ENCODE data around the gene DHX30.
"Not testable (repeated sequence)": the region's sequence is repeated elsewhere in the genome, so short reads cannot be mapped to it uniquely, and the experiment has no call there.

Gene DHX30

DNA sequence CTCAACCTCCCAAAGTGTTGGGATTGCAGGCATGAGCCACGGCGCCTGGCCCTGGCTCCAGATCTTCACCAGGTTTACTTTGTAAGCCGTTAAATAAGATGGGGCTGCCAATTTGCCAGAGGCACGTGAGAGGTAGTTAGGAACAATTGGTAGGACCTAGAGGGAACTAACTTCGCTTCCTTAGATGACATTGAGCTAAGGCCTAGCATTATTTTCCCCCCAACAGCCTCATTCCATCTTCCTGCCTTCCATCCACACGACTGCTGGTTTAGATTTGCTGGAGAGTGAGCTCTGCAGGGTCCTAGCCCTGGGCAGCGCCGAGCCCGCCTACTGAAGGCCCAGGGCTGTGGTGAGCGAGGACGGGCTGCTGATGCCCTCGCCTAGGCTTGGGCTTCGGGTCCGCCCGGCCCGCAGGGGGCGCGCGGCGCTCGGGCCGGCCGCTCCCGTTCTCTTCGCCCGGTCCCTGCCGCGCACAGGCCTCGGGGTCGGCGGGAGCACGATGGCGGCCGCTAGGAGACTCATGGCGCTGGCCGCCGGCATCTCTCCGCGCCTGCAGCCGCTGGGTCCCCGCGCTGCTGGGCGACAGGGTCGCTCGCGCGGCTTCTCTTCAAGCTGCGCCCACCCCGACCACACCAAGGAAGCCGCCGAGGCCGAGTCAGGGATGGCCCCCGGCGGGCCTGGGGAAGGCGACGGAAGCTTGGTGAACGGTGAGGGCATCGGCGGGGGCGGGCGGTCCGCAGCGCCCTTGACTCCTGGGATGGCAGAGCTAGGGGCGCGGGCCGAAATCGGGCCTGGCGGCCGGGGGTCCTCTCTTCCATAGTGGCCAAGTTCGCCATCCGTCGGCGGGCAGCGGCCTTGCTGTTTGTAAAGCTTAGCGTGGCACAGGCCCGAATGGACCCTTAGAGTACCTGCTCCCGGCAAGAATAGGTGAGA is 21.9 kb downstream of the DHX30 start:
- Histone ChIP-seq H3K9ac (ENCODE audit: low read depth, low read length) (peak overlapping the region; percentile 88), H3K27me3 (ENCODE audit: control insufficient read depth, insufficient read depth, low read length) (no peaks in the 10 kb centered on the region), H3K36me3 (ENCODE audit: control insufficient read depth, insufficient read depth, low read length) (peaks cover 17% of the 10 kb centered on the region), H3K4me3 (ENCODE audit: low read depth, low read length) (peak overlapping the region; percentile 89), H3K9me3 (ENCODE audit: control insufficient read depth, insufficient read depth, low read length) (no peaks in the 10 kb centered on the region), H3K4me1 (ENCODE audit: control insufficient read depth, insufficient read depth, low read length) (peaks cover 5% of the 10 kb centered on the region)

DNA sequence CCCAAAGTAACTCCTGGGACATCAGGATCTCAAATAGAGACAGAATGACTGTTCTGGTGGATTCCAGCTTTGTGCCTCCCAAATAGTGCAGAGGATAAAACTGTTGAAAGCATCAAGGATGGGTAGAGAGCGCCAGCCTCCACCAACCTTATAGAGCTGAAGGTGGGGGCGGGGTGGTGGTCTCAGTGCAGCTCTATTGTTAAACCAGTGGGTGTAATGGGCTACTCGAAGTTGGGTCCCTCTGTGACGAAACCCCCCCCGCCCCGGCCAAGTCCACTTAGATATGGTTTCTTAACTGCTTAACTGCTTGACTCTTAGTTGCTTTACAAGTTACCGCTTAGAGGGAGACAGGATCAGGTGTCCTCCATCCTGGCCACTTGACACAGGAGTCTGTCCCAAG is 22.7 kb downstream of the DHX30 start:
- Histone ChIP-seq H3K9ac (ENCODE audit: low read depth, low read length) (peak overlapping the region; percentile 88), H3K27me3 (ENCODE audit: control insufficient read depth, insufficient read depth, low read length) (no peaks in the 10 kb centered on the region), H3K36me3 (ENCODE audit: control insufficient read depth, insufficient read depth, low read length) (peaks cover 22% of the 10 kb centered on the region)

GRCh38 chr3:47829482-47829881 is 26.5 kb downstream of the DHX30 start:
- not testable (repeated sequence) for H3K4me1 ChIP-seq (ENCODE audit: control insufficient read depth, insufficient read depth, low read length)
- H3K36me3 ChIP-seq (ENCODE audit: control insufficient read depth, insufficient read depth, low read length), result peaks cover 48% of the 10 kb centered on the region

More for the DNA sequence above, 22.7 kb downstream of the DHX30 start:
- H3K9me3 ChIP-seq (ENCODE audit: control insufficient read depth, insufficient read depth, low read length), result no peaks in the 10 kb centered on the region
- H3K4me3 ChIP-seq (ENCODE audit: low read depth, low read length), result peak overlapping the region; percentile 89
- peaks cover 5% of the 10 kb centered on the region for H3K4me1 ChIP-seq (ENCODE audit: control insufficient read depth, insufficient read depth, low read length)

DNA sequence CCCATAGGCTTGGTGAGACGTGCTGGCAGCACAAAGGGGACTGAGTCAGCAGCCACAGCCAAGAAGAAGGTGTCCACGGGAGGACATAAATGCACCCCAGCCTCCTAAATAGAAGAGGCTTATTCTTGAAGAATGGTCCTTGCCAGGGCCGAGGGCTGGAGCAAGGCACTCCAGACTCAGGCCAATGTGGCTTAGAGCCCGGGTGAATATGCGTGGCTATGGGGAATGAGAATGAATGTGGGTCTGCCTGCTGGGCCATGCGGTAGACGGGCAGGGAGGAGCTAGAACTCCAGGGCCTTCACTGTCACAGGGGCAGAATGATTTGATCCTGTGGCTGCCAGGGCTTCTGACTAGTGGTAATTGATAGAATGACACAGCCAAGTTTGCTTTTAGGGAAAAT is 34.0 kb downstream of the DHX30 start:
- Histone ChIP-seq H3K36me3 (ENCODE audit: control insufficient read depth, insufficient read depth, low read length) (peaks cover 60% of the 10 kb centered on the region), H3K4me3 (ENCODE audit: low read depth, low read length) (no peak overlapping the region), H3K27me3 (ENCODE audit: control insufficient read depth, insufficient read depth, low read length) (no peaks in the 10 kb centered on the region)

More at GRCh38 chr3:47829482-47829881, 26.5 kb downstream of the DHX30 start:
- H3K9me3 ChIP-seq (ENCODE audit: control insufficient read depth, insufficient read depth, low read length); H3K9ac ChIP-seq (ENCODE audit: low read depth, low read length); H3K4me3 ChIP-seq (ENCODE audit: low read depth, low read length); H3K27me3 ChIP-seq (ENCODE audit: control insufficient read depth, insufficient read depth, low read length): not testable (repeated sequence)

DNA sequence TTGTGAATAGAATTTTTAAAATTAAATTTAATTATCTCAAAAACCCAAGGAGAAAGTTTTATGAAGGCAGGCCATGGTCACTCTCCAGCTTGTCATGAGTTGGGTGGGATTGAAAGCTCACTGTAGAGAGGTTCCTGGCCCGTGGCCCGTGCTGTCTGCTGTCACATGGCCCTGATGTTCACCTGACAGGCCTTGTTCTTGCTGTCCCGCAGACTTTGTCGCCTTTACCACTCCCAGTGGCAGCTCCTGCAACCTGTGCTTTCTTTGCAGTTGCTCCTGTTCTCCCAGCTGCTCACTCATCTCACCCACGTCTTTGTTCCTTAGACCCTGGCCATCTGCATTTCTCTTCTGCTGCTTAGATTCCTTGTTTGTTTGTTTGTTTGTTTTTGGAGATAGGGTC is 35.6 kb downstream of the DHX30 start:
- Histone ChIP-seq H3K9ac (ENCODE audit: low read depth, low read length) (no peak overlapping the region), H3K4me1 (ENCODE audit: control insufficient read depth, insufficient read depth, low read length) (peaks cover 25% of the 10 kb centered on the region), H3K27me3 (ENCODE audit: control insufficient read depth, insufficient read depth, low read length) (no peaks in the 10 kb centered on the region), H3K4me3 (ENCODE audit: low read depth, low read length) (no peak overlapping the region), H3K36me3 (ENCODE audit: control insufficient read depth, insufficient read depth, low read length) (peaks cover 61% of the 10 kb centered on the region), H3K9me3 (ENCODE audit: control insufficient read depth, insufficient read depth, low read length) (no peaks in the 10 kb centered on the region)

More for the DNA sequence above, 34.0 kb downstream of the DHX30 start:
- Histone ChIP-seq H3K9me3 (ENCODE audit: control insufficient read depth, insufficient read depth, low read length) (no peaks in the 10 kb centered on the region), H3K9ac (ENCODE audit: low read depth, low read length) (no peak overlapping the region), H3K4me1 (ENCODE audit: control insufficient read depth, insufficient read depth, low read length) (peaks cover 16% of the 10 kb centered on the region)

- H3K4me1 ChIP-seq (ENCODE audit: control insufficient read depth, insufficient read depth, low read length), result peaks cover 25% of the 10 kb centered on the region
- peak overlapping the region; percentile 12 for H3K9ac ChIP-seq (ENCODE audit: low read depth, low read length)
- no peaks in the 10 kb centered on the region for H3K27me3 ChIP-seq (ENCODE audit: control insufficient read depth, insufficient read depth, low read length)
- H3K9me3 ChIP-seq (ENCODE audit: control insufficient read depth, insufficient read depth, low read length), result no peaks in the 10 kb centered on the region
- peaks cover 69% of the 10 kb centered on the region for H3K36me3 ChIP-seq (ENCODE audit: control insufficient read depth, insufficient read depth, low read length)
- peak overlapping the region; percentile 39 for H3K4me3 ChIP-seq (ENCODE audit: low read depth, low read length)
Observed at GRCh38 chr3:47841786-47842349, 38.9 kb downstream of the DHX30 start.

DNA sequence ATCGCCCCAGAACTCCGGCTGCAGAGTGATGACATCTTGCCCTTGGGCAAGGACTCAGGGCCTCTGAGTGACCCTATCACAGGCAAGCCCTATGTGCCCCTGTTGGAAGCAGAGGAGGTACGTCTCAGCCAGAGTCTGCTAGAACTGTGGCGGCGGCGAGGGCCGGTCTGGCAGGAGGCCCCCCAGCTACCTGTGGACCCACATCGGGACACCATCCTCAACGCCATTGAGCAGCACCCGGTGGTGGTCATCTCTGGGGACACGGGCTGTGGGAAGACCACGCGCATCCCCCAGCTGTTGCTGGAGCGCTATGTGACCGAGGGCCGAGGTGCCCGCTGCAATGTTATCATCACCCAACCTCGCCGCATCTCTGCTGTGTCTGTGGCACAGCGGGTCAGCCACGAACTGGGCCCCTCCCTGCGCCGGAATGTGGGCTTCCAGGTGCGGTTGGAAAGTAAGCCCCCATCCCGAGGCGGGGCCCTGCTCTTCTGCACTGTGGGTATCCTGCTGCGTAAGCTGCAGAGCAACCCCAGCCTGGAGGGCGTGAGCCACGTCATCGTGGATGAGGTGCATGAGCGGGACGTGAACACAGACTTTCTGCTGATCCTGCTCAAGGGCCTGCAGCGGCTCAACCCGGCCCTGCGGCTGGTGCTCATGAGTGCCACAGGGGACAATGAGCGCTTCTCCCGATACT is 43.4 kb downstream of the DHX30 start:
- Histone ChIP-seq H3K4me3 (ENCODE audit: low read depth, low read length) (no peak overlapping the region), H3K36me3 (ENCODE audit: control insufficient read depth, insufficient read depth, low read length) (peaks cover 82% of the 10 kb centered on the region), H3K4me1 (ENCODE audit: control insufficient read depth, insufficient read depth, low read length) (peaks cover 14% of the 10 kb centered on the region), H3K27me3 (ENCODE audit: control insufficient read depth, insufficient read depth, low read length) (no peaks in the 10 kb centered on the region), H3K9me3 (ENCODE audit: control insufficient read depth, insufficient read depth, low read length) (no peaks in the 10 kb centered on the region), H3K9ac (ENCODE audit: low read depth, low read length) (no peak overlapping the region)

DNA sequence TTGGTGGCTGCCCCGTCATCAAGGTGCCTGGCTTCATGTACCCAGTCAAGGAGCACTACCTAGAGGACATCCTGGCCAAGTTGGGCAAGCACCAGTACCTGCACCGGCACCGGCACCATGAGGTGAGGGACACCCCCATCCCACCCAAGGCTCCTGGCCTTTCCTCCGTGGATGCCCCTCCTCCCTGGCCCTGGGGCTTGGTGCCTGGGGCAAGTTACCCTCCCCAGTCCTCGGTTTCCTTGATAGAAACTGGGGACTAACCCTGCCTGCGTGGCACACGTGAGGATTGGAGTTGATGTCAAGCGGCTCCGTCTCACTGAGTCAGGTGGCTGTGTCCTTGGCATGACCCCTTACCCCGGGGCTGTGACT is 43.9 kb downstream of the DHX30 start:
- no peak overlapping the region for H3K4me3 ChIP-seq (ENCODE audit: low read depth, low read length)
- peaks cover 82% of the 10 kb centered on the region for H3K36me3 ChIP-seq (ENCODE audit: control insufficient read depth, insufficient read depth, low read length)
- H3K9me3 ChIP-seq (ENCODE audit: control insufficient read depth, insufficient read depth, low read length), result no peaks in the 10 kb centered on the region
- H3K27me3 ChIP-seq (ENCODE audit: control insufficient read depth, insufficient read depth, low read length), result no peaks in the 10 kb centered on the region
- no peak overlapping the region for H3K9ac ChIP-seq (ENCODE audit: low read depth, low read length)
- H3K4me1 ChIP-seq (ENCODE audit: control insufficient read depth, insufficient read depth, low read length), result peaks cover 9% of the 10 kb centered on the region

DNA sequence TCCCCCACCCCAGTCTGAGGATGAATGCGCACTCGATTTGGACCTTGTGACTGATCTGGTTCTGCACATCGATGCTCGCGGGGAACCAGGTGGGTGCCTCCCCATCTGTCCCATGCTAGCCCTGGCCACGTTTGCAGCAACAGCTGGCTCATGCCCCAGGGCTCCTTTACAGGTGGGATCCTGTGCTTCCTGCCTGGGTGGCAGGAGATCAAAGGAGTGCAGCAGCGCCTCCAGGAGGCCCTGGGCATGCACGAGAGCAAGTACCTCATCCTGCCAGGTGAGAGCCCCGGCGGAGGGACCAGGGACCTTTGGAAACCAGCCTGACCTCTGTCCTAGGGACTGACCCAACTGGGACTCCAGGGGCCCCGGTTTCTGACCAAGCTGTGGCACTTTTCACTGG is 44.3 kb downstream of the DHX30 start:
- no peaks in the 10 kb centered on the region for H3K27me3 ChIP-seq (ENCODE audit: control insufficient read depth, insufficient read depth, low read length)
- H3K36me3 ChIP-seq (ENCODE audit: control insufficient read depth, insufficient read depth, low read length), result peaks cover 85% of the 10 kb centered on the region
- H3K9ac ChIP-seq (ENCODE audit: low read depth, low read length), result no peak overlapping the region
- H3K4me3 ChIP-seq (ENCODE audit: low read depth, low read length), result no peak overlapping the region
- H3K4me1 ChIP-seq (ENCODE audit: control insufficient read depth, insufficient read depth, low read length), result peaks cover 9% of the 10 kb centered on the region
- no peaks in the 10 kb centered on the region for H3K9me3 ChIP-seq (ENCODE audit: control insufficient read depth, insufficient read depth, low read length)

- Histone ChIP-seq H3K4me3 (ENCODE audit: low read depth, low read length) (no peak overlapping the region), H3K27me3 (ENCODE audit: control insufficient read depth, insufficient read depth, low read length) (no peaks in the 10 kb centered on the region), H3K9me3 (ENCODE audit: control insufficient read depth, insufficient read depth, low read length) (no peaks in the 10 kb centered on the region), H3K36me3 (ENCODE audit: control insufficient read depth, insufficient read depth, low read length) (peaks cover 86% of the 10 kb centered on the region), H3K4me1 (ENCODE audit: control insufficient read depth, insufficient read depth, low read length) (peaks cover 3% of the 10 kb centered on the region), H3K9ac (ENCODE audit: low read depth, low read length) (no peak overlapping the region)
Observed at GRCh38 chr3:47847801-47848518, 45.0 kb downstream of the DHX30 start.

DNA sequence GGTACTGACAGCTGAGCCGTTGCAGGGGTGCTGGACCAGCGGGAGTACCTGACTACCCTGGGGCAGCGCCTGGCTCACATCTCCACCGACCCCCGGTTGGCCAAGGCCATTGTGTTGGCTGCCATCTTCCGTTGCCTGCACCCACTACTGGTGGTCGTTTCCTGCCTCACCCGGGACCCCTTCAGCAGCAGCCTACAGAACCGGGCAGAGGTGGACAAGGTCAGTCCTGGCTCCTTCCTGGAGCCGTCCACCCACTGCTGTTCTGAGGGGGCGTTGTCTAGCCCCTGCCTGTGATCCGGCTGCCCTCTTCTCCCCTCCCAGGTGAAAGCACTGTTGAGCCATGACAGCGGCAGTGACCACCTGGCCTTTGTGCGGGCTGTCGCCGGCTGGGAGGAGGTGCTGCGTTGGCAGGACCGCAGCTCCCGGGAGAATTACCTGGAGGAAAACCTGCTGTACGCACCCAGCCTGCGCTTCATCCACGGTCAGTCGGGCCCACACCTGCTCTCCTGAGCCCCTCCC is 45.7 kb downstream of the DHX30 start:
- H3K4me3 ChIP-seq (ENCODE audit: low read depth, low read length), result no peak overlapping the region
- H3K27me3 ChIP-seq (ENCODE audit: control insufficient read depth, insufficient read depth, low read length), result no peaks in the 10 kb centered on the region
- H3K9me3 ChIP-seq (ENCODE audit: control insufficient read depth, insufficient read depth, low read length), result no peaks in the 10 kb centered on the region
- peaks cover 83% of the 10 kb centered on the region for H3K36me3 ChIP-seq (ENCODE audit: control insufficient read depth, insufficient read depth, low read length)
- H3K4me1 ChIP-seq (ENCODE audit: control insufficient read depth, insufficient read depth, low read length), result no peaks in the 10 kb centered on the region
- no peak overlapping the region for H3K9ac ChIP-seq (ENCODE audit: low read depth, low read length)
